SH-SY5Y (cell line): ENCODE measurements around the gene AFF3.

Experiments
- GATA2 ChIP-seq: IDR thresholded peaks from 2 replicates; pipeline ENCODE4 v1.6.1; 2011; ENCODE audit warnings: mild to moderate bottlenecking, low read depth, low read length
- GATA3 ChIP-seq: IDR thresholded peaks from 2 replicates; pipeline ENCODE4 v1.6.1; 2011; ENCODE audit warnings: low read depth, mild to moderate bottlenecking, low read length, moderate library complexity

AFF3 gene

DNA sequence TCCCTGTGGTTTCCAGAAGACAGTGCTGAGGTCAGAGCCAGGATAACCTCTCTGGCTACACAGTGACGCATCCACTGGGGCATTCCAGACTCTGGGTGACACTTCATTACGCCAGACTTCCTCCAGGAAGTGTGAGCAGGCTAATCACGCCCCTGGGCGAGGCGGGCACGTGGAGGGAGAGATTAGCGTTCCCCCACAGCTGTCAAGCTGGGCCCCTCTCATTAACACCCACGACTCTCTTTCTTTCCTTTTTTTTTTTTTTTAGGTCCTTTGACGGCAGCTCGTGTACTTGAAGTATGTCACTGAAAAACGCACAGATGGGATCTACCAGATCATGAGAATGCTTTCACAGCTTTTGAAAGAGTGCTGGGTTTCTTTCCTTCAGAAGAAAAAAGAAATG lies 274.6 kb downstream of the AFF3 start:
- no peak for TF ChIP-seq GATA2
- TF ChIP-seq GATA3 = no peak

DNA sequence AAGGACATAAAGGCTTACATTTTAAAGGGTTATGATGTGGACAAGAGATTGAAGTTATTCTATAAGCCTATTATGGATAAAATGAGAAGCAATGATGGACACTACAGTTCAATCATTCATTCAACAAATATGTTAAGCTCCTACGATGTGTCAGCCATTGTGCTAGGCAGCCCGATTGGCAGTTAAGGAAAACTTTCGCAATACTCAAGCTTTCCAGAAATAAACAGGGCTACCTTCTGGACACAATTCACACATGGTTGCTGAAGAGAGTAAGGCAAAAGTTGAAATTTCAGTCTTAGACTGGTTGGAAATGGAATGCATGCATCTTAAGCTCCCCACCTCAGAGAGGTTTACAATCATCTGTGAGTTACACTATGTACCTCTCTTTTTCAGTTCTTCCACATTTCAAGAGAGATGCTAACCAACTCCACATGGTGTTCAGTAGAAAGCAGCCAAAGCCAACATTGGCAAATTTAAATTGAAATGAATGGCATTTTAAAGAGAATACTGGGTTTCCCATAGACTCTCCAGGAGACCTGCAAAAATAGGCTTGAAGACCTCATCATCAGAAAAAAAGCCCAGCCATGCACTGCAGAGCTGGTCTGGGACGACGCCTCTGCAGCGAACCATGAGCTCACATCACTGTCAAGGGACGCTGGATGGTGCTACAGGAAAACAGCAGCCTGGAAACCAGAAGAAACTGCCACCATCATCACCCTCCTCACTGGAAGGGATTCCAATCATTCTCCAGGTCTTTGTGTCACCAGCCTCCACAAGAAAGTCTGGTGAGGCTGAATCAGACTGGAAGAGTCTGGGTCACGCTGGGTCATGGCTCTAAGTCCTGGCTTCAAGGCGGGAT lies 276.3 kb downstream of the AFF3 start:
- TF ChIP-seq GATA3 (no peak), GATA2 (no peak)

DNA sequence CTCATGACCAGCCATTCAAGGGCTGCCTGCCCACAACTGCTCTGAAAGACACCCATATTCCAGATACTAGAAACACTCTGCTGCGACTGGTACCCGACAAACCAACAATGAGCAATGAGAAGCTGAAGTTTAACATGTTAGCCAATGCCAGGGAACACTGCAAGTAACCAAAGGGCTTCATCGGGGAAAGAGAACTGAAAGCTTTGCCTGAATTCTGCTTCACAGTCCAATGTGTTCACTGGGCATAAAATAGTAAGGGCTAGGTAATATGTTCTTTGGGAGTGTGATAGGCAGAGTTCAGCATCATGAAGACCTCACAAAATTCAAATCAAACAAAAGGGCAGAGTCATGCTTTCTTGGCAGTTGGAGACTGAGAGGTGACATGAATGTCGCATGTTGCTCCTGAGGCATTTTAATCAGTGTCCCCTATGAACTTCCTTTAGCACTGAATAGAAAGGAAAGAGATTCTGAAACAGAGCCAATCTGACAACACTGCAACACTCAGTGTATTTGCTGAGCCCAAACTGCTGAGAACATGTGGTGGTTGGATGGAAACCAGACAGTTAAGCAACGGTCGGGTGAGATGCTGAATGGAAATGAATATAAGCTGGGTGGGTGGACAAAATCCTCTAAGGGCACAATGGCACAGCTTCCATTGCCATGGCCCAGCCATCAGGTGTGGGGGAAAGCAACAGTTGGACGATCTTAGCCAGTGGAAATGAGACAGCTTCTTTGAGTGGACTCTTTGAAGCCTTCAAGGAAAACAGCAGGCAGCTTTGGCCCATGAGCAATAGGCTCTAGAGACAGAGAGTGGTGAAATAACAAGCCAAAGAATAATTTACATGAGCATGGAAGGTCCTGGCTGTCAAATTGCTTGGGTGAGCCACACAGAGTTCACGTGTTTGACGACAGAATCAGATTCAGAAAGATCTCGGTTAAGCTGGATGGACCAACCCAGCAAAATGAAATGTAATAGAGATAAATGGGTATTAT lies 277.5 kb downstream of the AFF3 start:
- TF ChIP-seq GATA2 (no peak), GATA3 (no peak)

DNA sequence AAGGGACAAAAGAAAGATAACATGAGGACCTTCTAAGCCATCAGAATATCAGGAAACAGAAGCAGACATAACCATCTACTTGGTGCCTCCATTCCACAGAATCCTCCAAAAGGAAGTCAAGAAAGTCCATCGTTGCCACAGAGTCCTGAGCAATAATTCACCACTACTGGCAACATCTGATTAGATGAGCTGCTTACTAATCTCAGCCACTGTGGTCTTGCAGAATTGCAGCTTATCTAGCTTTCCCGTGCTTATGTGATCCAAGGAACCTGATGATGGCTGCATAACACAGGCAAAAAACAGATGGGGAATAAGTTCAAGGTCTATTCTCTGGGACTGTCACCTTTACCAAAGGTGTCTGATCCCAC lies 278.5 kb downstream of the AFF3 start:
- no peak for TF ChIP-seq GATA2
- no peak for TF ChIP-seq GATA3

DNA sequence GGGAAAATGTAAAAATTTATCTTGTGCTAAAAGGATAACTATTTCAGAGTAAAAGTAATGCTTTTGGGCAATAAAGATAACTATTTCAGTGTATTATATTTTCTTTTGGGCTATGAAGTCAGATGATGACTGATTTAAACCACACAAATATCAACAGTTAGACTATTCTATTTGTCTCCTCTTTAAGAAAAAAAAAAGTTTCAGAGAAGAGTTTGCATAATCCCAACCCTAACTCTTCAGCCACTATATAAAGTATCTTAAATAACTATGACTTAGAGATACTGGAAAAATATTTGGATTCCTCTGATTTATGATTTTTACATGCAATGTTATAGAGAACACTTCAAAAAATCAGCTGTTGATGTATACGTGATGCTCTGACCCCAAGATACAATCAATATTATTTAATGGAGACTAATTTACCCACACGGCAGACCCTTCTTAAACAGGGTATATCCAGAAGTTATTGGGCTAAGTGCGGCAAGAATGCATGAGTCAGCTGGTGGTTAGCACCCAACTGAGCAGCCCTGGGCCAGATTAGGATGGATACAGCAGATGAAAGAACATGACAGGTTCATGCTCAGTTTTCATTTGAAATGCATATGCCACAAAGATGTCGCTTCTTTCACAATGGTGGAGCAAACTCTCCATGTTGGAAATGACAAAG lies 279.0 kb downstream of the AFF3 start:
- TF ChIP-seq GATA2 = no peak
- no peak for TF ChIP-seq GATA3

DNA sequence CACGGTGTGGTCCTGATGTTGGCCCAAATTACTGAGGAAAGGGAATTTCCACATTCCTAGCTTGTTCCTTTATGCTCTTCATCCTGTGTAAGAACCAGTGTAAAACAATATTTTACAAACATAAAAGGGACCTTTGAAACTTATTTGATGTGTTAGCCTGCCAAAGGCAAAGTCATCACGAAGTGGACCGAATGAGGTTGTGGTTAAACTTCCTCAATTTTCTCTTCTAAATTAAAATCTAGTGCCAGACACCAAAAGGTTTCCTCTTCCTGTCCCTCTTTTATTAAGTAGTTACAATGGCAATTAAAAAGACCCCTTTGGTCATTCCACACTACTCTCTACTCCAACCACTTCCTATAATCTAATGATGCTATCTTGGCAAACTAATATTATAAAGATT lies 279.8 kb downstream of the AFF3 start:
- TF ChIP-seq GATA2 (no peak), GATA3 (no peak)

DNA sequence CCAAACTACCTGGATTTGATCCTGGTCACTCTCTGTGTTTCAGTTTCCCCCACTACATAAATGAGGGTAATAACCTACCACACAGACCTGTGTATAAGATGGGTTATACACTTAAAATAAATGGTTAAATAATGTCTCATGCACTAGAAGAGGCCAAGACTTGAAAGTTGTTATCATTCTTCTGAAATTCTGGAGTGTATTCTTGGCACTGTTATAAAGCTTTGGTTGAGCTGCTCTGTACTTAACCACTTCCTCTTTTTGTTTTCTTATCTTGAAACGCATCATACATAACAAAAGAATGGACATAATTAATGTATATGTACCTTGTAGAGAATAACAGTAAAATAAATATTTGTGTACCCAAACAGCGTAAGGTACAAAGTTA lies 281.0 kb downstream of the AFF3 start:
- TF ChIP-seq GATA2 (no peak), GATA3 (no peak)

DNA sequence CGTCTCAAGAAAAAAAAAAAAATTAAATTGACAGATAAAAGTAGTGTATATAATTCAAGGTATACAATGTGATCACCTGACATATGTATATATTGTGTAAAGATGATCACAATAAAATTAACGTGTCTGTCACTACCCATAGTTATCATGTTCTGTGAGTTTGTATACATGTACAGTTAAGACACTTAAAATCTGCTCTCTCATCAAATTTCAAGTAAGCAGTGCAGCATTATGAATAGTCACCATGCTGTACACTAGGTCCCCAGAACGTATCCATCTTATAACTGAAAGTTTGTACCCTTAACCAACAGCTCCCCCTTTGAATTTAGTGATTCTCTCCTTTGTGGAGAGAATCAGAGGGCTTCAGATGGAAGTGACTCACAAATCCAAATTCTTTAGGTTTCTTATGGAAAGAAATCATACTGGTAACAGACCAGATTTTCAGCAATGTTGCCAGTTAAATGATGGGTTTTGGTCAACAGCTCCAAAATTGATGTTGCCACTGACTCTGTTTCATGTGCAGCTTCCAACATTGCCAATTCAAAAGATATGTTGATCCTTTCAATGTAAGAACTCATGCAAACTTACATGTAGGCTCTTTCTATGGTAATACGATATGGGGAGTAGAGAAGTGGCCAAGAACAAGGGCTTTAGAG lies 281.5 kb downstream of the AFF3 start:
- TF ChIP-seq GATA3 (no peak), GATA2 (no peak)

DNA sequence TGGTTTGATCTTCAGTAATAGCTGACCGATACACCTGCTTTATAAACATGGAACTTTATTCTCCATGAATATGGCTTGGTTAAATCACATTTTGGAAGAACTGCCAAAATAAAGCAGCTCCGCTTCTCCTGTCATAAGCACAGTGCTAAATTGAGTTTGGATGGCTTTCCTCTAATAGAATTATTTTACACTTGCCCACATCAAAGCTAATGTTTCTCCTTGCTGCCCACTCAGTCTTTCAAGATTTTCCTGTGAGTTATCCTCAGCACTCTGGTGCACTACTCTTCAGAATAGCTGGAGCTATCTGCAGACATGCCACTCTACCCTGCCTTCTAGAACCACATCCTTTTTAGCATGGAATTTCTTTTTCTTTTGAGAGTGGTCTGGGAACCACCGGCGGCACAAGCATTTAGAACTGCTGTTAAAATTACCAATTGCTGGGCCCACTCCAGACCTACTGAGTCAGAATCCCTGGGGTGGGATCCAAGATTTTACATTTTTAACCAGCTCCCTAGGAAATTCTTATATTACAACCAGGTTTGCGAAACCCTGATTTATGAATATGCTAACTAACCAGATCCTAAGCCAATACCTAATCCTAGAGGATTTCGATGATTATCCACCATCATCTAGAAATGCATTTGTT lies 283.3 kb downstream of the AFF3 start:
- TF ChIP-seq GATA3 = no peak
- TF ChIP-seq GATA2 = no peak

DNA sequence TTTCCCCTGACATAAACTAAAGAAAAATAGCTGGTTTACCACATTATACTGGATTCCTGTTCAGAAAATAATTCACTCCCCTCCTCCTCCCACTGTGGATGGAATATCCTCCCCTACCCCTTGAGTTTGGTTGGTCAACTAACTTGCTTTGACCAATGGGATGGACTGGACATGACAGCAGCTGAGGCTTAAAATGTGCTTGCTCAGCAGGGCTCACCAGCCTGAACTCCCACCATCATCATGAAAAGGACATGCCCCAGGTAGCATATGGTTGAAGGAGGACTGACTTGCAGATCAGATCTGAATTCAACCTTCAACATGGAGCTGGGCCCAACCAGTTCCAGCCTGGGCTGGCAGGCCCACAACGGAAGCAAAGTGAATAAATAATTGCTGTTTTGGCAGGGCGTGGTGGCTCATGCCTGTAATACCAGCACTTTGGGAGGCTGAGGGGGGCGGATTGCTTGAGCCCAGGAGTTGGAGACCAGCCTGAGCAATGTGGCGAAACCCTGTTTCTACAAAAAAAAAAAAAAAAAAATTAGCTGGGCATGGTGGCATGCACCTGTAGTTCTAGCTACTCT lies 284.4 kb downstream of the AFF3 start:
- no peak for TF ChIP-seq GATA2
- TF ChIP-seq GATA3 = no peak

DNA sequence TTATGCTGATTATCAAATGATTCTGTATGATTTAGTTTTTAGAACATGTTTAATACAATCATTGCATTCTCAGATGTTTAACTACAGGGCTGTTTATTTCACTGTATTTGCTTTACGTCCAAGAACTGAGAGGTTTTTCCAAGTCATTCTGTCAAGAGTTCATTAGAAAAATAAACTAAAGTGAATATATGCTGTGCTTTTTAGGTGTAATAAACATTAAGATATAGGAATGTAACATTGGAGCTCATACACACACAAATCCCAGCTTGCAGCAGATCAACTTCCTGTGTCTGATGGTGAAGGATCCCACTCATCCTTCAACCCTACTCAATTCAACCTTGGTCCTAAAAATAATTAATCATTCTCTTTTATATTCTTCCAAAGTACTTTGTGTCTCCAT lies 285.0 kb downstream of the AFF3 start:
- TF ChIP-seq GATA2 = no peak
- no peak for TF ChIP-seq GATA3

DNA sequence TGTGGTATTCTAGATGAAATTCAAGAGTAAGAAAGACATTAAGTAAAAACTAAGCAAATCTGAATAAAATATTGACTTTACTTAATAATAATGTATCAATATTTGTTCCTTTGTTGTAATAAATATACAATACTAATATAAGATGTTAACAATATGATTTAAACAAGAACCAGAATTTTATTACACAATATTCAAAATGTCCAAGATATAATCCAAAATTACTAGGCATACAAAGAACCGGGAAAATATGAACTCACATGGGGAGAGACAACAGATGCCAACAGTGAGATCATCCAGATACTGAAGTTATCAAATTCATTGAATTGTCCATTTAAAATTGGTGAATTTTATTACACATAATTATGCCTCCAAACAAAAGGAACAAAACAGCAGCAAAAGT lies 286.3 kb downstream of the AFF3 start:
- no peak for TF ChIP-seq GATA2
- no peak for TF ChIP-seq GATA3

DNA sequence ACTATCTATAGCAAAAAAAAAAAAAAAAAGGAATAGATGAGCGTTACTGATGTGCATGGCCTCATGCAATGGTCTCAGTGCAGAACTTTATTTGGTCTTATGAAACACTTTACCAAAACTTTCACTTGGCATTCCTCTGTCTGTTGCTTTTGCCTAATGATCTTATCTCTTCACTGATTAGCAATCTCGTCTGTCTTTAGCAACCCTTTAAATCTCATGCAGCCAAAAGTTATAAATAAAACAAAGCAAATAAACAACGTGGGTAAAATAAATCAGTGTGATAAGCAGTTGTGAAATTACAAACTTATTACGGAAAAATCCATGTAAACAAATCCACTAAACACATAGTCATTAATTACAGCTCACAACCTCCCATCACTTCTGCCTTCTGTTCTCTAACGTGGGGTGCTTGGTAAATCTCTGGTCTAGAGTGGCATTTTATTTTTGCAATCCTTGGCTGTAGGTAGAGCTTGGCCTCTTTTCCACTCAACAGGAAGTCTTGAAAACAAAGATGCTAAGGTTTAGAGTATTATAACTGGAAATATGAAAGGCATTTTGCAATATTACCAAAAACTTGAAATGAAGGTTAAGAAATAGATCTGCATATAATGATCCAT lies 288.0 kb downstream of the AFF3 start:
- no peak for TF ChIP-seq GATA2
- TF ChIP-seq GATA3 = no peak
